CD14-positive monocyte (primary cell): ENCODE measurements around the gene PLAC9. TPM values are rescaled to one million over a fixed set of nuclear protein-coding genes. Genes with fewer than 3 reads are reported as not detected.

Experiments used
- DNase-seq, 3 donors: peaks; one replicate each; pipeline ENCODE4 v3.0.0-alpha.2; 2011 to 2022
- H2AFZ ChIP-seq: 2 replicates; pipeline ENCODE4 v1.6.0; 2012; ENCODE audit warnings: mild to moderate bottlenecking, low read depth, low read length, inconsistent platforms; ENCODE audit not compliant: insufficient read depth, poor library complexity, severe bottlenecking
- H3K27ac ChIP-seq, 2 donors: 1 replicate in 1 of 2; 2 replicates in 1 of 2; pipeline ENCODE4 v1.5.1; 2012 to 2013; ENCODE audit warnings: low read length in 2 of 2, control low read depth in 1 of 2, inconsistent platforms in 1 of 2, low read depth in 1 of 2, mild to moderate bottlenecking in 1 of 2
- H3K27me3 ChIP-seq, 2 donors: one replicate each; pipeline versions ENCODE4 v1.6.0 to v1.6.1; 2011 to 2013; ENCODE audit warnings: low read length in 2 of 2; ENCODE audit not compliant: control insufficient read depth in 2 of 2, insufficient read depth in 2 of 2
- H3K36me3 ChIP-seq, 2 donors: replicated peaks in 1 of 2; 1 replicate in 1 of 2; 2 replicates in 1 of 2; pipeline versions ENCODE4 v1.5.1 to v1.6.1; 2012 to 2013; ENCODE audit warnings: low read length in 2 of 2, control low read depth in 1 of 2, inconsistent platforms in 1 of 2, mild to moderate bottlenecking in 1 of 2; ENCODE audit not compliant: insufficient read depth in 2 of 2, control insufficient read depth in 1 of 2
- H3K4me1 ChIP-seq, 2 donors: 1 replicate in 1 of 2; 2 replicates in 1 of 2; pipeline versions ENCODE4 v1.5.1 to v1.6.1; 2012 to 2013; ENCODE audit warnings: low read length in 2 of 2, control low read depth in 1 of 2, inconsistent platforms in 1 of 2, mild to moderate bottlenecking in 1 of 2, moderate library complexity in 1 of 2; ENCODE audit not compliant: insufficient read depth in 2 of 2, control insufficient read depth in 1 of 2
- H3K4me2 ChIP-seq: replicated peaks from 2 replicates; pipeline ENCODE3; 2012; ENCODE audit warnings: low read length, moderate library complexity, mild to moderate bottlenecking; ENCODE audit not compliant: poor library complexity, severe bottlenecking; ENCODE audit errors: extremely low read depth
- H3K4me3 ChIP-seq, 3 experiments: fragments of 200-600 bp in 1 of 3; sonication (generic) in 1 of 3; replicated peaks in 1 of 3; 1 replicate in 2 of 3; 2 replicates in 1 of 3; pipeline ENCODE4 v1.5.1; 2011 to 2013; ENCODE audit warnings: low read length in 3 of 3, mild to moderate bottlenecking in 3 of 3, control low read depth in 2 of 3, low read depth in 2 of 3, inconsistent platforms in 1 of 3, moderate library complexity in 1 of 3
- H3K79me2 ChIP-seq: 2 replicates; pipeline ENCODE4 v1.6.0; 2012; ENCODE audit warnings: mild to moderate bottlenecking, control low read depth, inconsistent platforms, low read length, moderate library complexity; ENCODE audit not compliant: insufficient read depth
- H3K9ac ChIP-seq: 2 replicates; pipeline ENCODE4 v1.6.0; 2017; ENCODE audit warnings: low read length, mild to moderate bottlenecking; ENCODE audit not compliant: insufficient read depth, poor library complexity, severe bottlenecking
- H3K9me3 ChIP-seq, 2 donors: replicated peaks in 1 of 2; 1 replicate in 1 of 2; 2 replicates in 1 of 2; pipeline versions ENCODE4 v1.5.1 to v1.6.1; 2012 to 2013; ENCODE audit warnings: low read length in 2 of 2, control low read depth in 1 of 2; ENCODE audit not compliant: control insufficient read depth in 1 of 2, insufficient read depth in 1 of 2
- H4K20me1 ChIP-seq: 2 replicates; pipeline ENCODE4 v1.6.0; 2012; ENCODE audit warnings: mild to moderate bottlenecking, low read length, control low read depth, moderate library complexity; ENCODE audit not compliant: insufficient read depth
- H3K27ac Mint-ChIP-seq, 7 donors: one replicate each; pipeline ENCODE4 v1.8.0; 2020; ENCODE audit warnings: mild to moderate bottlenecking in 7 of 7, mixed read lengths in 7 of 7, moderate library complexity in 6 of 7, inconsistent platforms in 2 of 7
- H3K27me3 Mint-ChIP-seq, 3 donors: one replicate each; pipeline ENCODE4 v1.8.0; 2021 to 2022; ENCODE audit warnings: low read depth in 3 of 3, mild to moderate bottlenecking in 3 of 3, mixed read lengths in 3 of 3, moderate library complexity in 3 of 3, inconsistent platforms in 1 of 3
- H3K36me3 Mint-ChIP-seq, 2 donors: one replicate each; pipeline ENCODE4 v1.8.0; 2020; ENCODE audit warnings: mixed read lengths in 2 of 2, inconsistent platforms in 1 of 2, mild to moderate bottlenecking in 1 of 2
- H3K4me1 Mint-ChIP-seq: one replicate; pipeline ENCODE4 v1.8.0; 2020; ENCODE audit warnings: mild to moderate bottlenecking, mixed read lengths
- H3K4me3 Mint-ChIP-seq, 2 donors: one replicate each; pipeline ENCODE4 v1.8.0; 2020; ENCODE audit warnings: mild to moderate bottlenecking in 2 of 2, mixed read lengths in 2 of 2, moderate library complexity in 1 of 2
- H3K9me3 Mint-ChIP-seq, 7 donors: one replicate each; pipeline ENCODE4 v1.8.0; 2020 to 2022; ENCODE audit warnings: mixed read lengths in 7 of 7, mild to moderate bottlenecking in 6 of 7, moderate library complexity in 6 of 7, inconsistent platforms in 2 of 7
- CTCF ChIP-seq: fragments of 200-600 bp; IDR thresholded peaks from one replicate; pipeline ENCODE4 v1.8.0; 2022; ENCODE audit warnings: antibody characterized with exemption, mild to moderate bottlenecking
- WGBS: methylation state at CpG from one replicate; pipeline ENCODE4 v1.1.5; 2013; ENCODE audit warnings: missing lambda C conversion rate; ENCODE audit not compliant: insufficient coverage; 5-methylcytosine and 5-hydroxymethylcytosine counted together
- intact Hi-C, 2 donors: fragments of 100-400 bp; cut with micrococcal nuclease; formaldehyde crosslinking; loops; one replicate each; pipeline versions ENCODE4 v1.15.0 to v1.15.1; 2023
- polyA plus RNA-seq, 3 donors: library from polyadenylated mRNA; depleted of rRNA in 1 of 3; unstranded in 2 of 3; stranded (reverse) in 1 of 3; fragments of 300-500 nt in 2 of 3; fragments of >200 nt in 1 of 3; fragmentation: Illumina TruSeq in 2 of 3; gene quantifications; 1 replicate in 2 of 3; 2 replicates in 1 of 3; pipeline ENCODE4 v1.2.3, GENCODE V29; 2012 to 2021

Gene PLAC9
- polyA plus RNA-seq, 3 donors = not detected

- Mint-ChIP-seq H3K4me1 (peaks cover 34% of the 10 kb centered on the region), H3K27me3 (no peaks in the 10 kb centered on the region), H3K27ac (peak overlapping the region; percentile 1 to 77 (median 28)), H3K36me3 (peaks cover 99 to 100% of the 10 kb centered on the region in 2 donors), H3K9me3 (no peaks in the 10 kb centered on the region), H3K4me3 (no peak overlapping the region)
- H3K79me2 ChIP-seq = no peaks in the 10 kb centered on the region
- H3K4me3 ChIP-seq = no peak overlapping the region
- 89% methylated on average over 16 of the region's 17 CpGs for WGBS
- no peak overlapping the region for H3K4me2 ChIP-seq
- H2AFZ ChIP-seq = no peak overlapping the region
- peaks cover 24 to 25% of the 10 kb centered on the region in 2 donors for H3K4me1 ChIP-seq
- no peaks in the 10 kb centered on the region for H3K27me3 ChIP-seq
- H3K9ac ChIP-seq = no peak overlapping the region
- H4K20me1 ChIP-seq = peaks cover 51% of the 10 kb centered on the region
- H3K27ac ChIP-seq = peak overlapping the region in 1 of 2 donors; percentile 42
- DNase-seq = no peak
- no peak for TF ChIP-seq CTCF
- intact Hi-C loops = loop anchor here in 1 of 2 donors (5.0 kb wide), 1 partner anchor 47 kb away; the partner anchor contains the start of gene ANXA11
- H3K36me3 ChIP-seq = peaks cover 86 to 100% of the 10 kb centered on the region in 2 donors
- no peaks in the 10 kb centered on the region for H3K9me3 ChIP-seq
Measured at GRCh38 chr10:80160361-80161320, 28.1 kb downstream of the PLAC9 start.

GRCh38 chr10:80161321-80162083 lies 29.0 kb downstream of the PLAC9 start:
- Histone ChIP-seq H3K27me3 (no peaks in the 10 kb centered on the region), H3K27ac (peak overlapping the region in 1 of 2 donors; percentile 94), H3K4me1 (peaks cover 33% of the 10 kb centered on the region in 2 donors), H3K9ac (no peak overlapping the region), H3K79me2 (no peaks in the 10 kb centered on the region), H4K20me1 (peaks cover 51% of the 10 kb centered on the region), H3K9me3 (no peaks in the 10 kb centered on the region), H2AFZ (no peak overlapping the region), H3K36me3 (peaks cover 80 to 95% of the 10 kb centered on the region in 2 donors), H3K4me2 (no peak overlapping the region), H3K4me3 (no peak overlapping the region)
- no peak for TF ChIP-seq CTCF
- WGBS = 89% methylated on average over 14 of the region's 21 CpGs
- Mint-ChIP-seq H3K27me3 (peaks cover 0 to 2% (median 0%) of the 10 kb centered on the region in 3 donors), H3K9me3 (peaks cover 0 to 3% (median 0%) of the 10 kb centered on the region in 7 donors), H3K4me1 (peaks cover 42% of the 10 kb centered on the region), H3K36me3 (peaks cover 97 to 99% of the 10 kb centered on the region in 2 donors), H3K27ac (peak overlapping the region in 2 of 7 donors; percentile 69 to 77), H3K4me3 (no peak overlapping the region)
- peak in 1 of 3 donors; percentile 35 for DNase-seq
- intact Hi-C loops = loop anchor here in 1 of 2 donors (5.0 kb wide), 1 partner anchor 46 kb away; the partner anchor contains the start of gene ANXA11
